Breast epithelium (tissue), 4 donors: Measurements from ENCODE around the gene SERPINA5. TPM values are rescaled to one million over a fixed set of nuclear protein-coding genes. Genes with fewer than 3 reads are reported as not detected.

Experiments used
- DNase-seq, 2 donors: peaks; one replicate each; pipeline ENCODE4 v3.0.0-alpha.2; 2019; ENCODE audit warnings: low spot score in 2 of 2
- H3K27ac ChIP-seq, 2 donors: fragments of 200-600 bp; sonication (generic) in 1 of 2; one replicate each; pipeline ENCODE4 v1.5.1; 2016 to 2019; ENCODE audit warnings: mild to moderate bottlenecking in 1 of 2
- H3K27me3 ChIP-seq, 2 donors: fragments of 200-600 bp; sonication (generic) in 1 of 2; one replicate each; pipeline versions ENCODE4 v1.5.1 to v1.6.0; 2017 to 2019; ENCODE audit warnings: control low read depth in 1 of 2, mild to moderate bottlenecking in 1 of 2
- H3K36me3 ChIP-seq: fragments of 200-600 bp; one replicate; pipeline ENCODE4 v1.5.1; 2019
- H3K4me1 ChIP-seq, 2 donors: fragments of 200-600 bp; sonication (generic); one replicate each; pipeline ENCODE4 v1.5.1; 2016 to 2019; ENCODE audit warnings: control low read depth in 1 of 2
- H3K4me3 ChIP-seq, 3 donors: fragments of 200-600 bp; sonication (generic); 1 replicate in 2 of 3; 2 replicates in 1 of 3; pipeline ENCODE4 v1.5.1; 2016 to 2019; ENCODE audit warnings: mild to moderate bottlenecking in 3 of 3, moderate library complexity in 2 of 3
- H3K9me3 ChIP-seq, 2 donors: fragments of 200-600 bp; sonication (generic) in 1 of 2; one replicate each; pipeline ENCODE4 v1.5.1; 2016 to 2019; ENCODE audit warnings: control low read depth in 1 of 2
- CTCF ChIP-seq, 3 donors: fragments of 450-650 bp; IDR thresholded peaks; one replicate each; pipeline ENCODE4 v1.5.1; 2016 to 2017; ENCODE audit warnings: antibody characterized with exemption in 3 of 3, mild to moderate bottlenecking in 3 of 3, moderate library complexity in 3 of 3
- POLR2A ChIP-seq: fragments of 450-650 bp; IDR thresholded peaks from one replicate; pipeline ENCODE4 v1.6.1; 2016; ENCODE audit warnings: antibody characterized with exemption, mild to moderate bottlenecking, moderate library complexity
- POLR2AphosphoS5 ChIP-seq, 3 donors: sonication (generic); formaldehyde crosslinking; IDR thresholded peaks; one replicate each; pipeline ENCODE4 v1.6.1; 2017; ENCODE audit warnings: antibody characterized with exemption in 3 of 3
- intact Hi-C: fragments of 100-400 bp; cut with DNase I; formaldehyde crosslinking; loops from one replicate; pipeline ENCODE4 v1.15.1; 2023; ENCODE audit warnings: low total_unique reads
- total RNA-seq, 3 donors: library from RNA; depleted of rRNA; stranded (reverse); fragments of >200 nt; gene quantifications; one replicate each; pipeline ENCODE4 v1.1.0, GENCODE V29; 2016

Gene SERPINA5
- total RNA-seq, 3 donors from 2014 or later: 4.3 to 32.9 (median 20.6) TPM

- Histone ChIP-seq H3K4me1 (no peaks in the 10 kb centered on the region), H3K9me3 (no peaks in the 10 kb centered on the region), H3K27ac (no peak overlapping the region), H3K4me3 (no peak overlapping the region), H3K36me3 (no peaks in the 10 kb centered on the region), H3K27me3 (no peaks in the 10 kb centered on the region)
- intact Hi-C loops: no loop called here
- no peak for DNase-seq
- no peak for TF ChIP-seq CTCF (IDR thresholded peaks at IDR 0.05)
- no peak for TF ChIP-seq POLR2A
- TF ChIP-seq POLR2AphosphoS5 (IDR thresholded peaks at IDR 0.05): no peak
These were observed 19.6 kb upstream of the SERPINA5 start for GRCh38 chr14:94561656-94562010.

- Histone ChIP-seq H3K36me3 (no peaks in the 10 kb centered on the region), H3K4me3 (no peak overlapping the region), H3K27me3 (no peaks in the 10 kb centered on the region), H3K4me1 (no peaks in the 10 kb centered on the region), H3K27ac (no peak overlapping the region), H3K9me3 (no peaks in the 10 kb centered on the region)
- TF ChIP-seq POLR2AphosphoS5 (IDR thresholded peaks at IDR 0.05) (no peak), CTCF (IDR thresholded peaks at IDR 0.05) (no peak), POLR2A (no peak)
- no peak for DNase-seq
- intact Hi-C loops: no loop called here
These were observed 19.2 kb upstream of the SERPINA5 start for GRCh38 chr14:94562022-94562421.

GRCh38 chr14:94562941-94563883 lies 18.0 kb upstream of the SERPINA5 start:
- Histone ChIP-seq H3K4me1 (no peaks in the 10 kb centered on the region), H3K27me3 (no peaks in the 10 kb centered on the region), H3K9me3 (no peaks in the 10 kb centered on the region), H3K27ac (no peak overlapping the region), H3K4me3 (no peak overlapping the region), H3K36me3 (no peaks in the 10 kb centered on the region)
- TF ChIP-seq POLR2AphosphoS5 (IDR thresholded peaks at IDR 0.05) (no peak), CTCF (IDR thresholded peaks at IDR 0.05) (no peak), POLR2A (no peak)
- DNase-seq: no peak
- intact Hi-C loops: no loop called here

- DNase-seq: no peak
- Histone ChIP-seq H3K27ac (no peak overlapping the region), H3K4me3 (no peak overlapping the region), H3K4me1 (no peaks in the 10 kb centered on the region), H3K36me3 (no peaks in the 10 kb centered on the region), H3K9me3 (no peaks in the 10 kb centered on the region), H3K27me3 (no peaks in the 10 kb centered on the region)
- intact Hi-C loops: no loop called here
- TF ChIP-seq CTCF (IDR thresholded peaks at IDR 0.05): no peak
- TF ChIP-seq POLR2A: no peak
- no peak for TF ChIP-seq POLR2AphosphoS5 (IDR thresholded peaks at IDR 0.05)
These were observed 16.8 kb upstream of the SERPINA5 start for GRCh38 chr14:94564381-94564780.

- TF ChIP-seq POLR2AphosphoS5 (IDR thresholded peaks at IDR 0.05) (no peak), CTCF (IDR thresholded peaks at IDR 0.05) (no peak), POLR2A (no peak)
- DNase-seq: no peak
- Histone ChIP-seq H3K9me3 (no peaks in the 10 kb centered on the region), H3K4me3 (no peak overlapping the region), H3K27me3 (no peaks in the 10 kb centered on the region), H3K27ac (no peak overlapping the region), H3K4me1 (peaks cover 0 to 3% of the 10 kb centered on the region in 2 donors), H3K36me3 (no peaks in the 10 kb centered on the region)
- intact Hi-C loops: no loop called here
These were observed 13.0 kb upstream of the SERPINA5 start for GRCh38 chr14:94568186-94568585.
